A172 (cell line): ENCODE data around the gene MEGF6. TPM values are rescaled to one million over a fixed set of nuclear protein-coding genes. Genes with fewer than 3 reads are reported as not detected.

Experiments used
- DNase-seq: peaks from one replicate; pipeline ENCODE4 v3.0.0-alpha.2; 2015; ENCODE audit warnings: low spot score
- total RNA-seq: library from RNA; depleted of rRNA; stranded (reverse); fragments of >200 nt; shearing (Covaris generic); gene quantifications from 2 replicates; pipeline ENCODE4 v1.2.3, GENCODE V29; 2014

The MEGF6 gene
- total RNA-seq, 1 experiment from 2014 or later = 21.7 TPM

DNA sequence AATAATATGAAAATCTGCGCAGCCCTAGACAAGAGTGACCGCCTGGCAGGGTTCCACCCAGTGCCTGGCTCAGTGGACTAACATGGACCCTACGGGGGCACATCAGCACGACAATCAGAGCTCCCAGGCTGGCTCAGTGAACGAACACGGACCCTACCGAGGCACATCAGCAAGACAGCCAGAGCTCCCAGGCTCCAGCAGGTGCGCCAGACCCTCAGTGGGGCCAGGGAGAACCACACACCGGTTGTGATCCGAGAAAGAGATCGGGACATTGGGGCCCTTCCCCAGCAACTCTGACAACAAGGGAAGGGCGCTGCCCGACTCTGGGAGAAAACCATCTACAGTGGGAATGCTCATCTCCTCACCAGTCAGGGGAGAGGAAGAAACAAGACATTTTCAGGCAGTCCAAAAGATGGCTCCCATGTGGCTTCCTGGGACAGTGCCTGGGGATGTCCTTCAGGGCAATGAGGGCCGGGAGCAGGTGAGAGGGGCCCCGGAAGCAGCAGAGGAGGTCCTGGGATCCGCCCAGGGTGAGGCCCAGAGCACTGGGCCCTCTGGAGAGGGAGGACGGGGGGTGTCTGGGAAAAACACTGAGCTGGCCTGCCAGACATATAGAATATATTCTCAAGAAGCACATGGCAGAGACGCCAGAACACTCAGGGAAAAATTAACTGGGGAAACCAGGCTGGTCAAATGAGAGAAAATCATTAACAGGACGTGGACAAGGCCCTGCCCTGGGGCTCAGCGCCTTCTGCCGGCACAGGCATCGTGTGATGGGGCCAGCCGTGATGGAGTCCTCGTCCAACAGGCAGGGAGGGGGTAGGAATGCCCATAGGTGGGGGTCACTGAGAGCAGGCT, 152.0 kb downstream of the MEGF6 start:
- DNase-seq = no peak

DNA sequence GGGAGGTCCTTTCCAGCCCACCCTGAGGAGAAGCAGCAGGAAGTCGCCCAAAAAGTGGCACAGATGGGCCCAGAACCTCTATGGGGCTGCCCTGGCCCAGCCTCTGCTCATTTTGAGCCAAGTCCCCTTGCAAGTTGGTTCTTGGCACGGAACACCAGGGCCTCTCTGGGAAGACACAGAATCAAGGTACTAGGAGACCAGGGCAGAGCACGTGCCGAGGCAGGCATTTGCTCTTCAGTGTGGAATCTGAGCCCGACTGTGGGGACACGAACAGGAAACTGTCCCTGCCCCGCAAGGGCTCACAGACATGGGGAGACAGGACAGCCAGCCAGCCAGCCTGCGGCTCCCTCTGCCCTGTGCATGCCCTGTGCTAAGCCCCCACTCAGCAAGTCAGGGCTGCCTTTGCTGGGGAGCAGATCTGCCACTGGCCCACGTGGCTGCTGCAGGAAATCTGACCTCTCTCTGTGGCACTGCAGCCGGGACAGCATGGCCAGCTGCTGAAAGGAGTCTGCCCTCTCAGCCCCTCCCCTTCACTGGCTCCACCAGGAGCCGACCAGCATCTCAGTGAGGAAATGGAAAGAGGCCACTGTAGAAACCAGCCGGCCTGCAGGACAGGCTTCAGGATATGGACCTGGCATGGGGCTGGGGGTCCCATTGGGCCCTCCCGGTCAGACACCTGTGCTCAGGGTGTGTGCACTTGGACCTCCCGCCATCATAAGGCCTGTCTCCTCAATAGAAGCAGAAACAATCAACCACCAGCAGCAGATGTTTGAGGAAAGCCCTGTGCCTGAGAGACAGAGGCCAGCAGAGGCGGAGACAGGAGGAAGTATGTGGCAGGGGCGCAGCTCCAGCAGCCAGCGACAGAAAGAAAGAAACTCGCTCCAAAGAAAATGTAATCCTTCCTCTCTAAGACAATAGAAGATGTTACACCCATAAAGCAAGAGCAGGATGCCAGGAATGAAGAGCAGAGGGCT, 153.1 kb downstream of the MEGF6 start:
- DNase-seq = no peak

DNA sequence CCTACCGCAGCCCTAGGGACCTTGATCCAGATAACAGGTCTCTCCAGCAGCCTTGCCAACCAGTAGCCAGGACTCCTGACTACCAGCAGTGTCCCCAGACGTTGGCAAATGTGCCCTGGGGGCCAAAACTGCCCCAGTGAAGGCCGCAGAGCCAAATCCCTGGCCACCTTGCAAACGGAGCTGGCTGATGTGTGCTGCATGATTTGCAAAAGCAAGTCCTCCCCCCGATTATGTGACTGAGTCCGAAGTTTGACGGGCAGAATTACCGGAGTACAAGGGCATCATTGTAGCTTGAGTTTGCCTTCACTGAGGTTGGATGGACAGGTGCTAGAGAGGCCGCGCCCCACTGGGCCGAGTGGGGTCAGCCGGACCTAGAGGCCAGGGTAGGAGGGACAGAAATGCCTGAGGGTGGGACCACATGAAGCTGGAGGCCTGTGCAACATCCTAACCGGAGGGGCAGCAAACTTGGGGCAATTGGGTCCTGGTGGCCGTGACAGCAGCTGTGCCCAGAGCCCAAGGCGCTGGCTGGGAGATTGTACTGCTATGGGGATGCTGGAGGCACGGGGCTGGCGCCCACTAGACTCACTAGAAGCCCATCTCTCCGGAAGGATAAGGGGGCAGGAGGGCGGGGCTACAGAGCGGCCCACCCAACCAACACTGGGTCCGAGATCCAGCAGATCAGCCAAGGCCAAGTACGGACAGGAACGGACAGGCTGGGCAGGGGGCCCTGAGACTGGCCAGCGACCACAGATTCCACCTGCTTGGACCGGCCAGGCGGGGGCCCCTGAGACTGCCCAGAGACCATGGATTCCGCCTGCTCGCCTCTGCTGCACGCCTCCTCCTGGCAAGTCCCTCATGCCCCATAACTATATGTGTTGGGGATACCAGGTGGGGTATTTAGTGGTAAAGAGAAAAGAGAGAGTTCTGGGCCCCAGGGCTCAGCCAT, 154.1 kb downstream of the MEGF6 start:
- no peak for DNase-seq

DNA sequence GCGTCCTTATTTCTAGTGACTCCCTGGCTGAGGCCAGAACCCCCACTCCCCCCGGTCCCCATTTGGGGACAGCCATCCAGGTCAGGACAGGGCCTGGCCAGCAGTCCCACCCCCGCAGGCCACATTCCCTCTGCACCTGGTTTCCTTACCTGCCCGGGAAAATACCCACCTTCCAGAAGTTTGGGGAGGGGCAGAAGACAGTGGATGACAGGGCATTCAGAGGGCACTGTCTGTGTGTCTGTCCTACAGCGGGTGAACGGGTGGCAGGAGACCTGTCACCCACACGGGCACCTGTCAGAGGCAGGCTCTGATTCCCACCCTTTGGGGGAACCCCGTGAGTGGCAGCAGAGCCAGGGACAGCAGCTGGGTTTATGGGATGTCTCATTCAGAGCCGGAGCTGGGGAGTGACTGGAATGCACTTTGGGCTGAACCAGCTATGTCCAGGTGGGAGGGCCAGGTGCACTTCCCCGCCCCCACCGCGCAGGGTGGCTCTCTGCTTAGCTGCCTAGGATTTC, 154.8 kb downstream of the MEGF6 start:
- DNase-seq = no peak

DNA sequence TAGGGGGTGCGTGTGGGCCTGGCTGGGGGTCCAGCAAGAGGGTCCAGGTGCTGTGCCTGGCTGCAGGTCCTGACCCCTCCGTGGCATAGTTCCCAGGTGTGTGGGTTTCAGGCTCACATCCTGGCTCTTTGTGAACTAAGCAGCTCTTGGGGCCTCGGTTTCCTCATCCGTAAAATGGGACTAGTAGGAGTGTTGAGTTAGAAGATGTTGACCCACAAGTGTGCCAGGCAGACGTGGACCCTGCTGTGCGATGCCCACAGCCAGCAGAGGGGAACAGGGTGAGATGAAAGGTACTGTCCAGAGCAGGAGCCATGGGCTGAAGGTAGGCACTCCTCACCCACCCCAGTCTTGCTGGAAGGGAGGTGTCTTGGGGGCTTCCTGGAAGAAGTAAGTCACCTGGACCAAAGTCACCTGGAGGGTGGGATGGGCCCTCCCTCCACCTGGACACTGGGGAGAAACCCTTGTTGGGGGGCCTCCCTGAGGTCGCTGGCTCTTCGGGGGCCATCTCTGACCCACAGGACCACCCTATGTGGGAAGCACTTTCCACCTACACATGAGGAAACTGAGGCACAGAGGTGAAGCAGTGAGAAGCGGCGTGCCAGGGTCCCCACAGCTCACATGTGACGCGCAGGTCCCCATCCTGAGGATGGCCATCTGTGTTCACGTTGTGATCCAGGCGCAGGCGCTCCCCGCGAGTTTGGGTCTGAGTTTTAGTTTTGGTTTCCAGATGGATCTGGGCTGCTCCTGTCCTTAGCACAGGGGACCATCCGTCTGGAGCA, 155.4 kb downstream of the MEGF6 start:
- DNase-seq = no peak

DNA sequence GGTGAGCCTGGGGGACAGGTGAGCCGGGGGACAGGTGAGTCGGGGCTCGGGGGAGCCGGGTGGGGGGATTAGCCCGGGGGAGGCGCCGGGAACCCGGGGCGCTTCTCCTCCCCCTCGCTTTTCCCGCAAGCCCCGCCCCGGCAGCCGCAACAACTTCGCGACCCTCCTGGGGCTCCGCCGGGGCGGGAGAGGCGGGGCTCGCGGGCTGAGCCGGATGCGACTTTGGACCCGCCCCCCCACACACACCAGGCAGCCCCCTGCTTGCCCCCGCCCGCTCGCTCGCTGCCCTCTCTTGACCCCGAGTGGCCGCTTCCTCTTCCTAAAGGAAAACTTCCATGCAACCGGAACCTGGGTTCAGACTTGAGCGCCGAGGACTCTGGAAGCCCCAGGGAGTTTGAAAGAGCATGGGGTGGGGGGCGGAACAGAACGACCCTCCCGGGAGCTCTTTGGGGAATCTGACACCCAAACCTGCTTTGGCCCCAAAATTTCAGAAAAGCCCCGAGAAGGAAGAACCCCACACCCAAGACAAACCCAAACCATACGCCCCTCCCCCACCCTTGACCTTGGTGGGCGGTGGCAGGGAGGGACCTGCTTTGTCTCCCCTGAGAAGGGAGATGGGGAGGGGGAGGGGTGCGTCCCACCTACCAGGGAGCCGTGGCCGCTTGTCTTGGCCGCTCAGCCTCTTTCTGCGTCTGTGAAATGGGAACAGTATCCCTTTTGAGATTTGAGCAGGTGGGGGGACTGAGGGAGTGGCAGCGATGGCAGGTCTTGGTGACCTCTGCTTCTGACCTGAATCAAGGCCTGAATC, 156.3 kb downstream of the MEGF6 start:
- DNase-seq = no peak

DNA sequence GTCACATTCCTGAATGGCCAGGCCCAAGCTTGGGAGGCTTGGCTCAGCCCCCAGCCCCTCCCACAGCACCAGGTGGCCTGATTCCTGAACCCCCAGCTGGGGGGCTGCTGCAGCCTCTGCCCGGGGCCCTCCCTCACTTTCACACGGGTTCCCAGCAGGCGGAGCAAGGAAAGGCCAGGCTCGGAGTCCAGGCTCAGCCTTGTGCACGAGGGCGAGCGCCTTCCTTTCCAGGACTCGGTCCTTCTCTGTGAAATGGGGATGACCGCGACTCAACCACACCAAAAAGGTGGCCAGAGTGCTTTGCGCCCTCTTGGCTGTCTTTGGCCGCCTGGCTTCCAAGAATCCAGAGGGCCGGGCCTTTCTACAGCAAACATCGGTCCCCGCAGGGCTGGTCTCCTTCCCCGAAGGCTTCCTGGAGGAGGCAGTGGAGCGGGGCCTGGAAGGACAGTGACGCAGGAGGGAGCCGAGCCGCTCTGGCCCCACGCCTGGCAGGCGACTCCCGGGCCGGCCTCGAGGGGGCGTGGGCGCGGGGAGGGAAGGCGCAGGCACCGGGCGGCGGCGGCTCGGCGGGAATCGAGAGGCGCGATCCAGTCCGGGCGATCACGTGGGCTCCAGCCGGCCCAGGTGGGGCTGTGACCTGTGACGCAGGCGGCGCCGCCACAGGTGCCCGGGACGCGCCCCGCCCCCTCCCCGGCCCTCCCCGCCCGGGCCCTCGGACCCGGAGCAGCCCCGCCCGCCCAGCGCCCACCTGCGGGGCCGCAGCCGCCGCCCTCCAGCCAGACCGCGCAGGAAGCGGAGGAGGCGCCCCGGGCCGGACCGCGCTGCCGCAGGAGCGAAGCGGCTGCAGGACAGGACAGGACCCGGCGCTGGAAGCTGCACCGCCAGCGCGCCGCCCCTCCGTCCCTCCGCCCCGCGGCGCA, 157.2 kb downstream of the MEGF6 start, which contains the start of gene ARHGEF16:
Gene ARHGEF16, plus strand, starts transcription at position 775 of the 920 bp plus-strand sequence. CDS start 8,420 bp downstream, outside the sequence.
- DNase-seq = no peak

DNA sequence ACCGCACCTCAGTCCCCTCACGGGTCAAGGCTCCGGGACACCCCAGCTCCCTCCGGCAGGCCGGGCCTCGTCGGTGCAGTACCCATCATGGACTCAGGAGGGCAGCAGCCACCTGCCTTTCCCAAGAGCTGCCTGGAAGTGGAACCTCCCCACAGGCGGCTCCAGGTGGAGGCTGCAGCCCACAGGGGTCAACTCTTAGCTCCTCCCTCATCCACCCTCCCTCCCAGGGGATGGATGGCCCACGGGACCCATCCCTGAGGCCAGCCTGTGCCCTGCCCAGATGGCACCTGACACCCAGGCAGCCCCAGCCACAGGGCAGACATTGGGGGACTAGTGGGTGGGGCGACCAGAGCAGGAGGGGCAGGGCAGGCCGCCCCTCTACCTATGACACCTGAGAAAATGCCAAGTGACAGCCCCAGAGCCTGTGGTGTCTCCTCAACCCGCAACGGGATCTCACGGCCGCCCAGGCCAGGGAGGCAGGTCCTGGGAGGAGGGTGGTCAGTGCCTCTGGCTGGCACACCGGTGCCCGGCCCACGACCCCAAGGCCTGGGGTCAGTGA, 158.0 kb downstream of the MEGF6 start:
- peak; percentile 39 for DNase-seq

DNA sequence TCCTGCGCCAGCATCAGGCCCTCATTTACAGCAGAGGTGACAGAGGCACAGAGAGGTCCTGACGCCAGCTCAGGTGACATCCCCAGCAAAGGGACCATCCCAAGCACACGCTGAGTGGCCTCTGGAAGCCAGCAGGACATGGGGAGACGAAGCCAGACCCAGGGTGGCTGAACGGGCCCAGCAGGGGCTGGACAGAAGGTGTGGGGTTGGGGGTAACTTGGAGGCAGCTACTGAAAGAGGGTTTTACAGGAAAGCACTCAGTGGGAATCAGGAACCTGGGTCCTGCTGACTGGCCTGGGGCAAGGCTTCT, 158.5 kb downstream of the MEGF6 start:
- no peak for DNase-seq

DNA sequence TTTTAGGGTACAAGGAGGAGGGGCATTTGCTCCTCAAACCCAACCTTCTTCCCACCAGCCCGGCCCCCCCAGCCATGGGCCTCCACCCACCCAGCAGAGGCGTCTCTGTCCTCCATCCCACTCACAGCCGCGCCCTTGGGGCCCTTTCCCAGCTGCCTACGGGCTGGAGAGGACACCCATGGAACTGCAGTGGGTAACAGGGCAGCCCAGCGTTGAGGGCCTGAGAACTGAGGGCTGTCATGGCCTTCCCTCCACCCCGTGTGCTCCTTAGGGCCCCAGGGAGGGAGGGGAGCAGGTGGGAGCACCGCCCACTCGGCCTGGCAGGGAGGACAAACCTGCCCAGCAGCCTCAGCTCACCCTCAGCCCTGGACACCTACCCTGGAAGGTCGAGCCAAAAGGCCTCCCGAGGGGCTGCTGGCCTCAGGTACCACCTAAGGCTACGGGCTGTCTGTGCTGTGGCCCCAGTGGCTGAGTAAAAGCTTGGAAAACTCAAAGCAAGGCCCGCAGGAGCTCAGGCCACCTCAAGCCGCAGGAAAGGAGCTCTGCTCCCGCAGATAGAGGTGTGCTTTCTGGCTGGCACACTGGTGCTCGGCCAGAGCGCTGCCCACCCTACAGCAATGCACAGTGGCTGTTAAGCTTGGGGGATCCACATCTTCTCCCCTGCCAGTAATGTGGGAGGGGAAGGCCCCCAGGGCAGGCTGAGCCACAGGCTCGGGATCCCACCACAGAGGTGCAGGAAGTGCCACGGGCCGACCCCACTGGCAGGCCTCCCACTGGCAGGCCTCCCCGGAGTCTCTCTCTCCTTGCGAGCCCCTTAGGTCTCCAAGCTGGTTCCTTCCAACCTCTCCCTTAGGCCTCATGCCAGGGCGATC, 159.1 kb downstream of the MEGF6 start:
- DNase-seq = no peak

DNA sequence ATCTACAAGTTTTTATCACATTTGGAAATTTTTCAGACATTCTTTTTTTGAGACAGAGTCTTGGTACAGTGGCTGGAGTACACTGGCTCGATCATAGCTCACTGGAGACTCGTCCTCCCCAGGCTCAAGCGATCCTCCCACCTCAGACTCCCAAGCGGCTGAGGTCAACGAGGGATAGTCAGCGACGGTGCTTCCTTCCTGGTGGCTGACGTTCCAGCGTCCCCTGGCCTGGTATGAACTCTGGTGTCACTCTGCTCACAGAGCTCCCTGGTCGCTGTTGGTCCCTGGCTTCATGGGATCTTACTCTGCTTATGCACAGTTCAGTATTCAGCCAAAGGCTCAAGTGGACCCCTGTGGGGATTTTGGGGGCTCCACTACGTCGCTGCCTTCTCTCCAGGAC, 160.3 kb downstream of the MEGF6 start:
- no peak for DNase-seq

DNA sequence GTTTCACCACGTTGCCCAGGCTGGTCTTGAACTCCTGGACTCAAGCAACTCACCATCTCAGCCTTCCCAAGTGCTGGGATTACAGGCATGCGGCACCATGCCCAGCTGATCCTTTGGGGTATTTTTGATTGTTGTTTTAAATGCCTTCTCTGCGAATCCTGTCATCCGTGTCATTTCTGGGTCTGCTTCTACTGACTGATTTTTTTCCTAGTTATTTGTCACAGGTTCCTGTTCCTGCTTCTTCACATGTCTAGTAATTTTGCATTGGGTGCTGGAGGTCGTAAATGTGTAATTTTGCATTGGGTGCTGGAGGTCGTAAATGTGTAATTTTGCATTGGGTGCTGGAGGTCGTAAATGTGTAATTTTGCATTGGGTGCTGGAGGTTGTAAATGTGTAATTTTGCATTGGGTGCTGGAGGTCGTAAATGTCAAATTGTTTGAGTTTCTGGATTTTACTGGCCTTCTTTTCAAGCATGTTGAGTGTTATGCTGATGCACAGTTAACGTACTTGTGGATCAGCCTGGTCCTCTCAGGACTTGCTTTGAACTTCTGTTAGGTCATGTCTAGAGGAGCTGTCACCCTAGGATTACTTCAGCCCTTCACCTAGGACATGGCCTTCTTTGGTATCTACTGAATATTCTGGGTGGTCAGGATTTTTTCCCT, 161.0 kb downstream of the MEGF6 start:
- DNase-seq = no peak

DNA sequence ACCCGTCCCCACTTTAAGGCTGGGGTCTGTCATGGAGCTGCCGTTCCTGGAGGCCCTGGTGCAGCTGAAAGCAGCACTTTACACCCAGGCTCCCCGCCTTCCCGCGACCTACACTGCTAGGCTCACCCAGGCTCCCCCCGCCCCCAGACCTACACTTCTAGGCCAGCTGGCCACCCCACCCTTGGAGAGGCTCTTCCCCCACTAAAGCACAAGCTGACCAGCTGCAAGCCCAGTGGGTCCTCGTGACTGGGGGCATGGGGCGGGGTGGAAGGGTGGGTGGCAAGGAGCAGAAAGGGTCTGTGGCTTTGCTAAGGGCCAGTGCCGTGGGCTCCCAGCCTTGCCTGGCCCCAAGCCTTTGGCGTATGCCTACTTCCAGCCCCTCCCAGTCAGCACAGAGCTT, 166.6 kb downstream of the MEGF6 start:
- no peak for DNase-seq

DNA sequence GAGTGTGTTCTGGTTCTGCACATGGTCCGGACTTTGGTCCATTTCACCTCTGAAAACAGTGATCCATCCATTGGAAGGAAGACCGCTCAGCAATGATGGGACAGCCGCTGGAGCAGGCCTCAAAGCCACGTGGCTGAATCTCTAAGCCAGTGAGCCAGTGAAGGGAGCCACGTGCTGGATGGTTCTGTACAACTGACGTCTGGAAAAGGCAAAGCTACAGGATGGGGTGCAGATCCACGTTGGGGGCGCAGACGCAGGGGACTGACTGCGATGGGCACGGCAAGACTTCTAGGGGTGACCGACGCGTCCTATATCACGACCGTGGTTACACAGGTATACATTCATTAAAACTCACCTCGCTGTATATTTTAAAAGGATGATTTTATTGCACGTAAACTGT, 167.0 kb downstream of the MEGF6 start:
- no peak for DNase-seq

DNA sequence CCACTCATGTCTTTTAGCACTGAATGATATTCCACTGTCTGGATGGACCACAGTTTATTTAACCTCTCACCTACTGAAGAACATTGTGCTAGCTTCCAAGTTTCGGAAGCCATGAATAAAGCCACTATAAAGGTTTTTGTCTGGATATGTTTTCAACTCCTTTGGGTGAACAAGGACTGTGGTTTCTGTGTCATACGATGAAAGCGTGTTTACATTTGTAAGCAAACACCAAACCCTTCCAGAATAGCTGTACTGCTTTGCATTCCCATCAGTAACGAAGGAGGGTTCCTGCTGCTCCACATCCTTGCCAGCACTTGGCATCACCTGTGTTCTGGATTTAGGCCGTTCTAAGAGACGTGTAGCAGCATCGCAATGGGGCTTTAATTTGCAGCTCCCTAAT, 167.5 kb downstream of the MEGF6 start:
- DNase-seq = no peak

DNA sequence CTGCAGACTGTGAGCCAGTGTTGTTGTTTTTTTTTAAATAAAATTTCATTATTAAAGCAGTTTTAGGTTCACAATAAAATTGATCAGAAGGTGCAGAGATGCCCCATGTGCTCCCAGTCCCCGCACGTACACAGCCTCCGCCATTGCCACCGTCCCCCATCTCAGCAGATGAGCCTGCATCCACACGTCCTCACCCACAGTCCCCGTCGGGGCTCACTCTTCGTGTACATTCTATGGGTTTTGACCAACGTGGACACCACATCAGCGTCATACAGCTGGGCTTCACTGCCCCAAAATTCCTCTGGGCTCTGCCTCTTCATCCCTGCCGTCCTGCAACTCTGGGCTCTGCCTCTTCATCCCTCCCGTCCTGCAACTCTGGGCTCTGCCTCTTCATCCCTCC, 168.4 kb downstream of the MEGF6 start:
- no peak for DNase-seq

DNA sequence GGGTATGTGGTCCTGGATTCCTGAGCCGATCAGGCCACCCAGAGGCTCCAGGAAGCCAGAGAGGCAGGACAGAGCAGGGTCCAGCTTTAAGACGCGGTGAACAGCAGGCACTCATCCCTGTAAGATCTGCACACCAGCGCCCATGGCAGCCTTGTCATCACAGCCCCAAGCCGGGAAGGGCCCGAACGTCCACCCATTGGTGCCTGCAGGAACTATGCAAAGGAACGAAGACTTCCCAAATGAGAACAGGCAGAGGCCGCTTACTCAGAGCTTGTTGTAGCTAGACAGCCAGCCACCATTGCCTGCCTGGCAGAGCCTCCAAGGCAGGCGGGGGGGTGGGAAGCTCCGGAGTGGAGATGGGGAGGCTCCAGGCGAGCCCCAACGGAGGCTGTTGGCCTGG, 169.0 kb downstream of the MEGF6 start:
- no peak for DNase-seq
